ENCODE data around the gene MT3.

DNA sequence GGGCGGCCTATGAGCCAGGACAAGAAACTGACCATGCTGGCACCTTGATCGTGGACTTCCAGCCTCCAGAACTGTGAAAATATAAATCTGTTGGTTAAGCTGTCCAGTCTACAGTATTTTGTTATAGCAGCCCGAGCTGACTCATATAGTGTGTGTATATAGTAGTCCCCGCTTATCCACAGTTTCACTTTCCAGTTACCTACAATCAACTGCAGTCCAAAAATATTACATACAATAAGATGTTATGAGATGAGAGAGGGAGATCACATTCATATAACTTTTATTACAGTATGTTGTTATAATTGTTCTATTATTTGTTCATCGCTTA is 4.9 kb downstream of the MT3 start:
- TF ChIP-seq CTCF (conservative IDR thresholded peaks at IDR 0.05) (no peak), ZFX (IDR thresholded peaks at IDR 0.05) (no peak)

Measured in C4-2B (cell line).